Measurements from ENCODE around the gene ASCC1. TPM values are rescaled to one million over a fixed set of nuclear protein-coding genes. Genes with fewer than 3 reads are reported as not detected.

ASCC1 gene
- total RNA-seq, 2 experiments from 2014 or later = 50.9 to 52.5 TPM

GRCh38 chr10:72077275-72077990 is 138.6 kb downstream of the ASCC1 start:
- intact Hi-C loops (cut with micrococcal nuclease) = no loop called here
- peaks cover 80% of the 10 kb centered on the region for H3K4me1 Mint-ChIP-seq (ENCODE audit: low read depth)
- H3K27ac Mint-ChIP-seq = peak overlapping the region; percentile 84
- ChIA-PET CTCF (interaction anchor here (0.9 to 1.6 kb wide), 2 partner anchors 29 to 145 kb away, joined by 3 to 9 read pairs; no protein-coding TSS in a partner anchor), POLR2A (no interaction called here)
- H3K9me3 Mint-ChIP-seq = no peaks in the 10 kb centered on the region
- no peak overlapping the region for H3K4me3 Mint-ChIP-seq
- H3K27me3 Mint-ChIP-seq = no peaks in the 10 kb centered on the region
- H3K36me3 Mint-ChIP-seq = peaks cover 24% of the 10 kb centered on the region
- no peak for DNase-seq

GRCh38 chr10:72076756-72077155 is 139.3 kb downstream of the ASCC1 start:
- Mint-ChIP-seq H3K27ac (peak overlapping the region; percentile 84), H3K36me3 (peaks cover 30% of the 10 kb centered on the region), H3K4me1 (ENCODE audit: low read depth) (peaks cover 74% of the 10 kb centered on the region), H3K27me3 (no peaks in the 10 kb centered on the region), H3K4me3 (no peak overlapping the region), H3K9me3 (no peaks in the 10 kb centered on the region)
- ChIA-PET CTCF (interaction anchor here (0.9 to 1.6 kb wide), 3 partner anchors 28 to 146 kb away, joined by 3 to 9 read pairs (median 3); no protein-coding TSS in a partner anchor), POLR2A (interaction anchor here (0.6 kb wide), 1 partner anchor 144 kb away, joined by 4 read pairs; no protein-coding TSS in a partner anchor)
- no peak for DNase-seq
- intact Hi-C loops (cut with micrococcal nuclease) = no loop called here

GRCh38 chr10:72075376-72076115 is 140.5 kb downstream of the ASCC1 start:
- intact Hi-C loops (cut with micrococcal nuclease) = no loop called here
- Mint-ChIP-seq H3K36me3 (peaks cover 31% of the 10 kb centered on the region), H3K9me3 (no peaks in the 10 kb centered on the region), H3K4me1 (ENCODE audit: low read depth) (peaks cover 68% of the 10 kb centered on the region), H3K4me3 (peak overlapping the region; percentile 16), H3K27ac (peak overlapping the region; percentile 84), H3K27me3 (no peaks in the 10 kb centered on the region)
- POLR2A ChIA-PET = no interaction called here
- DNase-seq = no peak
- CTCF ChIA-PET = interaction anchor here (1.0 to 1.6 kb wide), 2 partner anchors 27 to 29 kb away, joined by 3 to 9 read pairs; no protein-coding TSS in a partner anchor

- intact Hi-C loops (cut with micrococcal nuclease) = no loop called here
- Mint-ChIP-seq H3K4me3 (no peak overlapping the region), H3K4me1 (ENCODE audit: low read depth) (peaks cover 64% of the 10 kb centered on the region), H3K36me3 (peaks cover 37% of the 10 kb centered on the region), H3K27ac (peak overlapping the region; percentile 84), H3K9me3 (no peaks in the 10 kb centered on the region), H3K27me3 (no peaks in the 10 kb centered on the region)
- ChIA-PET POLR2A (no interaction called here), CTCF (no interaction called here)
- DNase-seq = no peak
Measured at GRCh38 chr10:72074574-72075375, 141.3 kb downstream of the ASCC1 start.

GRCh38 chr10:72073708-72074573 is 142.1 kb downstream of the ASCC1 start:
- H3K9me3 Mint-ChIP-seq = no peaks in the 10 kb centered on the region
- CTCF ChIA-PET = no interaction called here
- POLR2A ChIA-PET = interaction anchor here (0.7 to 1.7 kb wide), 3 partner anchors 12 to 270 kb away, joined by 3 to 4 read pairs (median 4); no protein-coding TSS in a partner anchor
- intact Hi-C loops (cut with micrococcal nuclease) = no loop called here
- H3K27ac Mint-ChIP-seq = peak overlapping the region; percentile 58
- DNase-seq = no peak
- peaks cover 62% of the 10 kb centered on the region for H3K4me1 Mint-ChIP-seq (ENCODE audit: low read depth)
- H3K4me3 Mint-ChIP-seq = no peak overlapping the region
- H3K27me3 Mint-ChIP-seq = no peaks in the 10 kb centered on the region
- peaks cover 43% of the 10 kb centered on the region for H3K36me3 Mint-ChIP-seq

- intact Hi-C loops (cut with micrococcal nuclease) = no loop called here
- DNase-seq = no peak
- Mint-ChIP-seq H3K4me3 (no peak overlapping the region), H3K36me3 (peaks cover 48% of the 10 kb centered on the region), H3K27ac (no peak overlapping the region), H3K9me3 (no peaks in the 10 kb centered on the region), H3K27me3 (no peaks in the 10 kb centered on the region), H3K4me1 (ENCODE audit: low read depth) (peaks cover 53% of the 10 kb centered on the region)
- POLR2A ChIA-PET = interaction anchor here (0.7 to 1.7 kb wide), 3 partner anchors 13 to 272 kb away, joined by 3 to 4 read pairs (median 4); no protein-coding TSS in a partner anchor
- CTCF ChIA-PET = interaction anchor here (2.3 kb wide), 1 partner anchor 24 kb away, joined by 10 read pairs; no protein-coding TSS in a partner anchor
Measured at GRCh38 chr10:72072639-72073038, 143.4 kb downstream of the ASCC1 start.

GRCh38 chr10:72072046-72072445 is 144.0 kb downstream of the ASCC1 start:
- H3K9me3 Mint-ChIP-seq = no peaks in the 10 kb centered on the region
- no peak overlapping the region for H3K27ac Mint-ChIP-seq
- POLR2A ChIA-PET = interaction anchor here (1.7 kb wide), 1 partner anchor 17 kb away, joined by 4 read pairs; no protein-coding TSS in a partner anchor
- intact Hi-C loops (cut with micrococcal nuclease) = no loop called here
- peaks cover 47% of the 10 kb centered on the region for H3K4me1 Mint-ChIP-seq (ENCODE audit: low read depth)
- H3K4me3 Mint-ChIP-seq = no peak overlapping the region
- no peaks in the 10 kb centered on the region for H3K27me3 Mint-ChIP-seq
- DNase-seq = no peak
- peaks cover 53% of the 10 kb centered on the region for H3K36me3 Mint-ChIP-seq
- CTCF ChIA-PET = interaction anchor here (2.3 kb wide), 1 partner anchor 24 kb away, joined by 10 read pairs; no protein-coding TSS in a partner anchor

- POLR2A ChIA-PET = no interaction called here
- intact Hi-C loops (cut with micrococcal nuclease) = no loop called here
Measured at GRCh38 chr10:72069751-72070526, 146.1 kb downstream of the ASCC1 start.

GRCh38 chr10:72068901-72069446 is 147.1 kb downstream of the ASCC1 start:
- Mint-ChIP-seq H3K36me3 (peaks cover 61% of the 10 kb centered on the region), H3K4me1 (ENCODE audit: low read depth) (peaks cover 16% of the 10 kb centered on the region), H3K27ac (peak overlapping the region; percentile 53), H3K9me3 (no peaks in the 10 kb centered on the region), H3K27me3 (no peaks in the 10 kb centered on the region), H3K4me3 (no peak overlapping the region)
- ChIA-PET CTCF (interaction anchor here (2.9 kb wide), 1 partner anchor 21 kb away, joined by 20 read pairs; no protein-coding TSS in a partner anchor), POLR2A (interaction anchor here (1.3 kb wide), 1 partner anchor 9 kb away, joined by 5 read pairs; no protein-coding TSS in a partner anchor)
- intact Hi-C loops (cut with micrococcal nuclease) = no loop called here
- no peak for DNase-seq

More at GRCh38 chr10:72069751-72070526, 146.1 kb downstream of the ASCC1 start:
- no peaks in the 10 kb centered on the region for H3K27me3 Mint-ChIP-seq
- no peak for DNase-seq
- peak overlapping the region; percentile 66 for H3K27ac Mint-ChIP-seq
- peaks cover 26% of the 10 kb centered on the region for H3K4me1 Mint-ChIP-seq (ENCODE audit: low read depth)
- H3K4me3 Mint-ChIP-seq = no peak overlapping the region
- H3K36me3 Mint-ChIP-seq = peaks cover 60% of the 10 kb centered on the region
- H3K9me3 Mint-ChIP-seq = no peaks in the 10 kb centered on the region
- CTCF ChIA-PET = interaction anchor here (0.9 to 1.3 kb wide), 3 partner anchors 9 to 272 kb away, joined by 3 to 5 read pairs (median 4); no protein-coding TSS in a partner anchor

GRCh38 chr10:72068126-72068765 is 147.8 kb downstream of the ASCC1 start:
- Mint-ChIP-seq H3K4me3 (no peak overlapping the region), H3K27me3 (no peaks in the 10 kb centered on the region), H3K9me3 (no peaks in the 10 kb centered on the region), H3K36me3 (peaks cover 62% of the 10 kb centered on the region), H3K27ac (peak overlapping the region; percentile 23), H3K4me1 (ENCODE audit: low read depth) (peaks cover 16% of the 10 kb centered on the region)
- ChIA-PET POLR2A (interaction anchor here (1.3 to 1.9 kb wide), 2 partner anchors 9 to 20 kb away, joined by 5 read pairs; partner anchors contain the start of gene SPOCK2), CTCF (interaction anchor here (2.9 kb wide), 1 partner anchor 20 kb away, joined by 20 read pairs; no protein-coding TSS in a partner anchor)
- intact Hi-C loops (cut with micrococcal nuclease) = no loop called here
- DNase-seq = no peak
